ENCODE measurements around the gene GULP1.

- TF ChIP-seq POLR2A (IDR thresholded peaks at IDR 0.05) (no peak), CTCF (IDR thresholded peaks at IDR 0.05) (no peak)
These were observed 99.7 kb downstream of the GULP1 start for GRCh38 chr2:188391354-188391753.
